Left lobe of liver (tissue), 2 donors: ENCODE measurements around the gene ALX4. TPM values are rescaled to one million over a fixed set of nuclear protein-coding genes. Genes with fewer than 3 reads are reported as not detected.

Experiments
- ATAC-seq: fragments of 200-7000 bp; cut with Tn5 transposase; one replicate; pipeline ENCODE4 v1.9.1; 2020; ENCODE audit warnings: mild to moderate bottlenecking, moderate library complexity
- DNase-seq: peaks from one replicate; pipeline ENCODE4 v3.0.0-alpha.2; 2020; ENCODE audit warnings: low spot score
- total RNA-seq: library from RNA; stranded (reverse); gene quantifications from one replicate; pipeline ENCODE4 v1.2.1, GENCODE V29; 2021
- donor health status: DM: no; HTN: no; CAD: no; lungs with moderate emphysema.
- donor health status: DM: no; HTN: yes; CAD: no.

Gene ALX4
- total RNA-seq, 1 donor from 2014 or later = not detected

- ATAC-seq = no peak
These were observed 26.0 kb upstream of the ALX4 start for GRCh38 chr11:44335919-44336318.

GRCh38 chr11:44335052-44335760, 25.3 kb upstream of the ALX4 start:
- ATAC-seq (no peak), DNase-seq (no peak)

More at GRCh38 chr11:44335919-44336318, 26.0 kb upstream of the ALX4 start:
- no peak for DNase-seq

- DNase-seq (no peak), ATAC-seq (no peak)
These were observed 24.5 kb upstream of the ALX4 start for GRCh38 chr11:44334356-44335004.

- DNase-seq = no peak
- no peak for ATAC-seq
These were observed 23.6 kb upstream of the ALX4 start for GRCh38 chr11:44333271-44334218.

- no peak for ATAC-seq
- no peak for DNase-seq
These were observed 22.7 kb upstream of the ALX4 start for GRCh38 chr11:44332665-44333064.

GRCh38 chr11:44329472-44330230, 19.7 kb upstream of the ALX4 start:
- DNase-seq = no peak
- ATAC-seq = no peak

- DNase-seq (no peak), ATAC-seq (no peak)
These were observed 18.3 kb upstream of the ALX4 start for GRCh38 chr11:44328138-44328660.

- ATAC-seq (no peak), DNase-seq (no peak)
These were observed 17.8 kb upstream of the ALX4 start for GRCh38 chr11:44327730-44328129.

GRCh38 chr11:44326615-44327475, 16.9 kb upstream of the ALX4 start:
- no peak for ATAC-seq

GRCh38 chr11:44325698-44326097, 15.8 kb upstream of the ALX4 start:
- ATAC-seq (no peak), DNase-seq (no peak)

More at GRCh38 chr11:44326615-44327475, 16.9 kb upstream of the ALX4 start:
- no peak for DNase-seq

GRCh38 chr11:44324749-44325525, 15.0 kb upstream of the ALX4 start:
- DNase-seq (no peak), ATAC-seq (no peak)

- DNase-seq = no peak
These were observed 14.3 kb upstream of the ALX4 start for GRCh38 chr11:44324222-44324621.

GRCh38 chr11:44322243-44322642, 12.3 kb upstream of the ALX4 start:
- no peak for ATAC-seq
- DNase-seq = no peak

More at GRCh38 chr11:44324222-44324621, 14.3 kb upstream of the ALX4 start:
- ATAC-seq = no peak

- DNase-seq (no peak), ATAC-seq (no peak)
These were observed 11.1 kb upstream of the ALX4 start for GRCh38 chr11:44321059-44321458.

- no peak for ATAC-seq
These were observed 10.5 kb upstream of the ALX4 start for GRCh38 chr11:44320289-44320973.

GRCh38 chr11:44319552-44320288, 9.8 kb upstream of the ALX4 start:
- ATAC-seq (no peak), DNase-seq (no peak)

More at GRCh38 chr11:44320289-44320973, 10.5 kb upstream of the ALX4 start:
- DNase-seq = no peak

GRCh38 chr11:44319170-44319551, 9.2 kb upstream of the ALX4 start:
- ATAC-seq (no peak), DNase-seq (no peak)
